ENCODE results near the gene CLMN.
A peak's percentile ranks its signal among the peaks of the same experiment; 100 is the strongest.

Gene CLMN

DNA sequence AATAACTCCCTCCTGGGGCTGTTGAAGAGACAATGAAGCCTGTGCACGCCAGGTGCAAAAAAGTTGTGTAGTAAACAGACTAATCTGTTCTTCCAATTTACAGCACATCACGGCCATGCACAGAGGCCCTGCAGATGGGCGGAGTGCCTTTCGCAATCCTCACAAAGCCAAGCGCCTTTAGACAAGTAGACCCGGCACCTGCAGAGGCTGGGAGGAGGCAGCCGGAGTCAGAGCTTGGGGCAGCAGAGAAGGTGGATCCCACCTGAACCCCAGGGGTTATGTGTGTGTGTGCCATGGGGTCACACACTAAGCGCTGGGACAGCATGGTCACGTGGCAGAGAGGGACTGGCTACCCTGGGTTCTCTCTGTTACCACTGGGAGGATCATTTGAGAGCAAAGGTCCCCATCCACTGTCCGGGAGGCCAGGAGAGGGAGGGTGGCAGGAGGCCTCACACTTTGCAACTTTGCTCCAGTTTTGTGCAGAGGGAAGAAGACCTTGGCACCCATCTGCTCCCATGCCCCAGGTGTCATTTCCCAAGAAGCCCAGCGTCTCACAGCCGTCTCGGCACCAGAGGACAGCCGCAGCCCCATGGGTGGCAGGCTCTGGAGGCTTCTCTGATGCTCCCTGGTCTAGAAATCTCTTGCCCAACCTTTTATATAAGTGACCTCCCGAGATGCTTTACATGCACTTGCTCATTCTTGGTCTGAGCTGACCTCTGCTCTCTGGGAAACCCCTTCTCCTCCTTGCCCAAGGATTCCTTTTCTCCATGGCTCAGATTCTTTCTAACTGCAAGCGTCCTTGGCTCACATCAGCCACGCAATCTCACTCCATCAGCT lies 82.4 kb downstream of the CLMN start:
- DNase-seq = no peak

DNA sequence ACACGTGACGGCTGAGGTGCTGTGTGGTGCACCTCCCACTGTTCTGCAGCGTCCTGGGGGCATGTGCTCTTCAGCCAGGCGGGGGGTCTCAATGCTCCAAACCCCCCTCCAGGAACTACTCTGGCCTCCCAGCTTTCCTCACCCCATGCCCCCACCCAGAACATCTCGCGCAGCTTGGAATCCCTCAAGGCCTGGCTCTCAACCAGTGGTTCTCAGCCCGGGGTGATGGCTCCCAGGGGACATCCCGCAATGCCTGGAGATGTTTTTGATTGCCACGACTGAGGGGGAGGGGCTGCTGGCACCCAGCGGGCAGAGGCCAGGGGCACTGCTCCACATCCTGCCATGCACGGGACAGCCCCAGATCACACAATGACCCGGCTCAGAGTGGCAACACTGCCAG lies 83.5 kb downstream of the CLMN start:
- no peak for DNase-seq

GRCh38 chr14:95235767-95236166 lies 83.9 kb downstream of the CLMN start:
- DNase-seq = no peak

DNA sequence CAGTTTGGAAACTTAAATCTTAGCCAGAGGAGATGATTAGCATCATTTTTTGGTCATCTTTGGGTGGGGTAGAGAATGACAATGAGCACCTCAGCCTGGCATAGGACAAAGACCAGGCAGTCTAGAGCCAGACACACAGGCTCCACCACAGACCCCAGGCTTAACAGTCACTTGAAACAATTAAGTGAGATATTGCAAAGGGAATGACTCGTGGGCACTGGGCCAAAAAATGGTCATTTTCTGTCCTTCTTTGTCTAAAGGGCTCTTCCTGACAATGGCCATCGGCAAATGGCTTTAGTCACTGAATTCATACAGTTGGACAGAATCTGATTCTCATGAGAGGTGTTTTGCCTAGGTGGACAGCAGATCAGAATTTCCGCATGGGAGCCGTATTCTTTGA lies 84.4 kb downstream of the CLMN start:
- no peak for DNase-seq

- DNase-seq = no peak
Observed at GRCh38 chr14:95234426-95234825, 85.3 kb downstream of the CLMN start.

- DNase-seq = no peak
Observed at GRCh38 chr14:95233702-95234241, 85.9 kb downstream of the CLMN start.

DNA sequence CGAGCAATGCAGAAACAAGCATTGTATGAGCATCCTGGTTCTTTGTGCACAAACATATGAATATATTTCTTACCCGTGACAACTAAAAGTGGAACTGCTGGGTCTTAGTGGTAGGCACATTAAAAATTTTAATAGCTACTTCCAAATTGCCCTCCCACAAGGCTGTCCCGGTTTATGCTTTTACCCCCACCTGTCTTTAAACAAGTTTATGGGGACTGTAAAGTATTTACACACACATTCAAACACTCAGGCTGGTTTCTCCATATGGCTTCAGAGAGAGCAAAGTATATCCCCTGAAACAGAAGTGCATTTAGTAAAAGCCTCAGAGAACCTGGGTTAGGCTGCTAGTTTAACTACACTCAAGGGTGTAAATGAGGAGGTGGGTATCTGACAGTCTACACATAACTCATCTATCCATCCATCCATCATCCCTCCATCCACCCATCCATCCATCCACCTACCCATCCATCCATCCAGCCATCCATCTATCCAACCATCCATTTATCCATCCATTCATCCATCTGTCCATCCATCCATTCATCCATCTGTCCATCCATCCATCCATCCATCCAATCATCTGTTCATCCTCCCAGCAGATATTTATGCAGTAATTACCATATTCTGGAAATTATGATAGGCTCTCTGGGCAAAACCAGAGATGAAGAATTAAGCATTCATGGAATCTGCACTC lies 86.7 kb downstream of the CLMN start:
- DNase-seq = no peak

DNA sequence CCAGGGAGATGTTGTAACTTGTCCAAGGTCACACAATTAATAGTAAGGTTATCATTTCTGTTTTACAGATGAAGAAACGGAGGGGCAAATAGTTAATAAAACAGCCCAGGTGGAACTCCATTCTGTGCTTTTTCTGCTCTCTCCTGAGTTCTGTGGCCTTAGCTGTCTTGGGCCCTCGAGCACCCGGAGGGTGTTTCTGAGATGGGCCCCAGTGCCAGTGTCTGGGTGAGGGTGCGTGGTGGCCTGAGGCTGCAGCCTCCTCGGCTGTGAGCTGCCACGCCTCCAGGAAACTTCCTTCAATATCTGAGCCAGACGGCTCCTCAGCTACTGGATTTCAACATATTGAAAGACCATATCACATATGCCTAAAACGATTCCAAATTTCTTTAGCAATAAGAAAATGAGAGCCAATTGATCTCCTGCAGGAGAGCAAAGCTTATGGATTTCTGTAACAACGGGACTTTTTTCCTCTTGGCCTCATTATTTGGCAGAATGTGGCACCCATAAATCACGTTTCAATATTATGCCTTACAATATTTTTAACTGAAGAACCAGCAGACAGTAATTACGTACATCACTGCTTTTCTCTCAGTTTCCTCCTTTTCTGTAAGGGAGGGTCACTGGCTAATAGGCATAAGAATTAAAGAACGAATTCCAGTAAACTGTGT lies 87.6 kb downstream of the CLMN start:
- DNase-seq = no peak

DNA sequence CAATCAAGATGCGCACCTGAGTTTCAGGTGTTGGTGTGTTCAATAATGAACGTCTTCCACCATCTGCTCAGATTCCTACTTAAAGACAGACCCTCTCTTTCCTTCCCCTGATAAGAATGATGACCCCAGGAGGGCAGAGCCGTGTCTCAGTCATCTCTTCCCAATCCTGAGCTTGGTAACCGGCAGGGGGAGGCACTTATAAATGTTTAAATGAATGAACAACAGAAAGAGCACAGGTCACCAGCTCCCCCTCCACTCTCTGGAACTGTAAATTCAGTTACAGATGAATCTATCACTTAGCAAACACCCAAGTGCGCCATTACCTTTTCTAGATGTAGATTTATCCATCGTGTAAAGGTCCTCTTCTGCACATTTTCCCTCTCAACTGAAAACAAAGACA lies 90.0 kb downstream of the CLMN start:
- no peak for DNase-seq

GRCh38 chr14:95228240-95228639 lies 91.5 kb downstream of the CLMN start:
- no peak for DNase-seq

DNA sequence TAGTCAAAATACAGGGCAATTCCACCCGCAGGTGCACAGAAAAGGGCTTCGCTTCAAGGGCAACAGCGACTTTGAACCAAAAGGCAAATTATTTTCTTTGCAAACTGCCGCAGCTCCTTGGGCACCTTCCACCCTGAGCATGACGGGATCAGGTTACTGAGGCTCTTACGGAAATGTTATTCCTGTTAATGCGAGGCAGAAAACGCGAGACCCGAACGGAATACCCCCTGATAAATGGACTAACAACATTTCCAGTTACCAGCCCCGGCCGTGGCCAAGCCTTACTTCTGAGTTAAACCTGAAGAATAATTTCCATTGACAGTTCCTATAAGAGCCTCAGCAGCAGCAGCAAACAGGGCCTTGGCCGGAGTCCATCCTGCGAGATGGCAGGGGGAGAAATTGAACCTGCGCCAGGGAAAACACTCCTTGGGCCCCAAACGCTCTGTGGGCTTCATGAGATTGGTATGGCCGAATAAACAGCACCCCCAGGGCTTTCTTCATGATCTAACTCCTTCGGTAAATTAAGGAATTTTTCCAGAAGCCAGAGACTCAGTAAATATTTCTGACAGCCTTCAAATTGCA lies 92.3 kb downstream of the CLMN start:
- DNase-seq = peak; percentile 21

GRCh38 chr14:95226801-95227200 lies 92.9 kb downstream of the CLMN start:
- no peak for DNase-seq

DNA sequence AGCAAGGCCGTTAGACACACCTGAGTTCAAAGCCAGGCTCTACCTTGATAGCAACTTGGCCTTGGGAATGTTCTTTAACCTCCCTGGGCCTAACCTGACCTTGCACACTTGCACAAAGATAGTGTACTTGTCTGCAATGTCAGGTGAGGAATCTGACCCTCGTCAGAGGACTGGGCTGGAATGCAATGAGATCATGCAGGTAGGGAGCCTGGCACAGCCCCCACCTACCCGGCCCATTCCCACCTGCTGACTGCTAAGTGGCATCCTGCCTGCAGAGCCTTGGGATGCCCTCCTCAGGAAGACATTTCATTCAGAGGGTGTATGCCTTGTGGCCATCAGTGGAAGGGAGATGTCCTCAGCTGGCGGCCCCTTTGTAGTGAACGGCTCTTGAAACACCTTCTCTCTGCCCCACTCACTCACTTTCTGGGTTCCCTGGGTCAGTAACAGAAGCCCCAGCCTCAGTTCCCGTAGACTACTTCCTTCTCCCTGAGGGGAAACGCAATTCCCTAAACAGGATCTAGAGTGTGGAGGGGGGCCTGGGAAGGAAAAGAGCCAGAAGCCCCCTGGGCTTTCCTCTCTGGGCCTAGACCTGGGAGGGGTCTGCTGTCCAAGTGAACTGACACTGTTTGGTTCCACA lies 94.3 kb downstream of the CLMN start:
- no peak for DNase-seq

DNA sequence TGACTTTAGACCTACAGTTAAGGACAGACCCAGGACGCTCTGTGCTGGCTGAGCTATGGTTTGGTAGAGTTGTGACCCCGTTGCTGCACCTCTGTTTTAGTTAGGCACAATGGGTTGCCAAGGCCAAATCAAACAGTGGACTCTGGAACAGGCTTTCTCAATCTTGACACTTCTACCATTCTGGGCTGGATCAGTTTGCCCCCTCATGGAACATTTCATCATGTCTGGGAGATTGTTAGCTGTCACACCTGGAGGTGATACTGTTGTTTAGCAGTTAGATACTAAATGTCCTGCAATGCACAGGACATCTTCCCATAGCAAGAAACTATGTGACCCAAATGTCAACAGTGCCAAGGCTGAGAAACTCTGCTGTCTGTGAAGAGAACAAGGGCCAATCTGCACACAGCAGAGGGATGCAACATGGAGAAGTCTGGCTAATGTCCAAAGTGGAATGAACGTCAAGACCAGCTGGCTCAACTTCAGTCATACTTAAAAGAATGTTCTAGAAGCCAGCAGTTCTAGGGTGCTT lies 96.8 kb downstream of the CLMN start:
- DNase-seq = peak; percentile 49

DNA sequence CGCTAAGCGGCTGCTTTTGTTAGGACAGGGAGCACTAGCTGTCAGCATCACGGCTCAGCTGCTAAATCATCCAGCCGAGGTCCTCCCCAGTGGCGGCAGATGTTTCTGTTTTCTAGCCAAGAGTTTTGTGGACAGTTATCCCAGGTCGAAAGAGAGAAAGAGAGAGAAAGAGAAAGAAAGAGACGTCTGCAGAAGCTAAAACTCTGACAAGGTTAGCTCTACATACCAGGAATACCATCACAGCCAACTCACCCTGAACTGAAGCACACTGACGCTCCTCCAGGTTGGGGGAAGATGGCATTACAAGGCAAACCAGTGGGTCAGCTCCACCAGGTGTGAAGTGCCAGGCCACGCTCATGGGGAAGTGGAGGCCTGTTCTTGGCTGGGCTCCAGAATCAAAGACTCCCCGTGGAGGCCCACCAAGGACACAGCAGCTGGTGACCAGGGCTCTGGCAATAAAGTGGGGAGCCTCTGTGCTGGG lies 97.5 kb downstream of the CLMN start:
- DNase-seq = no peak

DNA sequence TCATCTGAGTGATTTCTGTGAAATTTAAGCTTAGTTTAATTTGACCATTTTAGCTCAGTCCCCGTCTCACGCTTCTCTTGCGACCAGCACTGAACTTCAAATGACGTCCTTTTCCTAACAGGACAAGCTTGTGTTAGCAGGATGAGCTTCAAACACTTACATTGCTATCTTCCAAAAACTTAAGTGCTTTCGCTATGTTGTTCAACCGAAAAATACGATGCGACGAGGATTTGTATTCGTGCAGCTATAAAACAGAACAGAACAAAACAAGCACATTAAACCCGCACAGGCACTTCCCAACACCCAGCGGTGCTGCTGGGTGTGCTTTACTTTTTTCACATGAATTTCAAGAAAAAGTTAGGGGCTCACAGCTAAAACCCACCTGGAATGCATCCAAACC lies 98.2 kb downstream of the CLMN start:
- no peak for DNase-seq

DNA sequence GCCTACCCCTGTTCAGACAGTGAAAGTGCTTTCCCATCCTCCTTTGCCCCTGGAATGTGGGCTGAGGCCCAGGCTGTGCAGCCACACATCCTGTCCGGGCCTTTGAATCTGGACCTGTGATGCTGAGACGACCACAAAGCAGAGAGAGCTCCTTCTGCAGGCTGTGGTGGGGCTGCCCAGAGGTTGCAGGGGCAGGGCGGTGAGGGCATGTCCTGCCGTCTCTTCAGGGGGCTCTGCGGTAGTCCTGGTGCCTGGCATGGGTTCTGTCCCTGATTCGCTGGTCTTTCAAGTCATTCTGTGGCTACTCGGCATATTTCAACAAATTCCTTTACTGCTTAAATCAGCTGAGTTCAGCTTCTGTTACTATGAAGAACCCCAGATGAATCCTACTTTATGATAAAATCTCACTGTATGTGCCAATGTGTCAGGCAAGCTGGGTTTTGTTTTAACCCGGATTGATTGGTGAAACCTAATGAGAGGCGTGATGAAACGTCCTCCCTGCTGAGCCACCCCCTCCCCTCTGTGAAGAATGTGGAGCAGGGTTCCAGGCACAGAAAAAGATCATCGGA lies 99.0 kb downstream of the CLMN start:
- no peak for DNase-seq

DNA sequence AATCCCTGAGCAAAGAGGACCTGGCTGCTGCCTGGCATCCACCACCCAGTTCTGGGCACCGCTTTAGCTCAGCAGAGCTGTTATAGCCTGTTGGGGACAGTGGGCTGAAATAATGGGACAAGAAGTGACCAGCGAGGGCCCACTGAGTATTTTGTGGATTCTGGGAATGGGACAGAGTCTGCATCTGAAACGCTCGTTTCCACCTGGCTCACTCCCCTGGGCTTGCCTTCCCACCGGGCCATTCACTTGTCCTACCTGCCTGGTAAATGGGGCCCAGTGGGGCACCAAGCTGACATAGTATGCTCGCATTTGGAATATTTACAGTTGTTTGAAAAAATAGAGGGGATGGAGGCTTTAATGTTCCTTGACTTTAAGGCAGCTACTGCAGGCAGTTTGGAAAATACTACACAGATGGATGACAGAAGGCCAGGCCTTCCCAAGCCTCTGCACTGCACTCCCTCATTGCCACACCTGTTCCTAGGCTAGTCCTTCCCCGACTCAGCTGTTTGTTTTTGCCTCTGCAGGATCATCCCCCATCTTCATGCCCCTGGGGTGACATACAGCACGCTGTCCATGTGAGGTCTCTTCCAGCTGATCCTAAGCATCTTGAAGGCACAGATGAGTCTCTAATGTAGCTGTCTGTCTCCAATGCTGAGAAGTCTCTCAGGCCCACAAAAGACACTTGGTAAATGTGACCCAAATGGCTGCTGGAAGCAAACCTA lies 101.1 kb downstream of the CLMN start:
- DNase-seq = peak; percentile 98

GRCh38 chr14:95218006-95218405 lies 101.7 kb downstream of the CLMN start:
- no peak for DNase-seq

DNA sequence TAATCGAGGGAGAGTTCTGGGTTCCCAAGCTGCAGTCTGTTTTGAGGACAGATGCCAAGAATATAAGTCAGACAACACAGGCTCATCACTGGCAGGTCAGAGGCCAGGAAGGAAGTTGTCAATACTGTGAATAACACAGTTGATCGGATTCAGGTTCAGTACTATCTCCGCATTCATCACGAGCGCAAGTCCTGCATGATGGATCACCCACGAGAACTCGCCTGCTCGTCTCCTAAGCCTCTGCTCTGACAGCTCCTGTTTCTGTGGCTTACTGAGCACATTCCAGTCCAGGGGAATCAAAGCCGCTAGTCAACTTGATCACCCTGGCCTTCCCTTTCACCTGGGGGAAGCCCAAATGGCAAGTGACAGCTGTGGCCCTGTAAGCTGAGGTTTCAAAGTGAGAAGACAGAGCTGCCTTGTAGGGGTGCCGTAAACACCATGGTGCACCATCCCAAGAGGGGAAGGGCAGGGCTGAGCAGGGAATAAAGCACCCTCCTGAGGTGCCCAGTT lies 102.3 kb downstream of the CLMN start:
- DNase-seq = peak; percentile 50

DNA sequence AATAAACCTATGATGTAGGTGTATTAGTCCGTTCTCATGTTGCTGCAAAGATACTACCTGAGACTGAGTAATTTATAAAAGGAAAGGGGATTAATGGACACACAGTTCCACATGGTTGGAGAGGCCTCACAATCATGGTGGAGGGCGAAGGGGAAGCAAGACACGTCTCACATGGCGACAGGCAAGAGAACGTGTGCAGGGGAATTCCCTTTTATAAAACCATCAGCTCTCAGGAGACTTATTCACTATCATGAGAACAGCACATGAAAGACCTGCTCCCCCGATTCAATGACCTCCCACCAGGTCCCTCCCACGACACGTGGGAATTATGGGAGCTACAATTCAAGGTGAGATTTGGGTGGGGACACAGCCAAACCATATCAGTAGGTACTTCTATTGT lies 103.7 kb downstream of the CLMN start:
- DNase-seq = no peak
